HepG2 (cell line): Measurements from ENCODE around the gene KRT1. TPM values are rescaled to one million over a fixed set of nuclear protein-coding genes. Genes with fewer than 3 reads are reported as not detected.

Experiments
- CBFB ChIP-seq: sonication (generic); formaldehyde crosslinking; IDR thresholded peaks from 2 replicates; pipeline ENCODE4 v1.4.0; 2020; ENCODE audit warnings: missing genetic modification reagents
- CEBPB ChIP-seq: IDR thresholded peaks from 2 replicates; pipeline ENCODE4 v1.6.1; 2011; ENCODE audit warnings: low read depth, low read length, improper control_type of control experiment, borderline replicate concordance
- KLF9 ChIP-seq: IDR thresholded peaks from 2 replicates; pipeline ENCODE4 v1.6.1; 2016; ENCODE audit warnings: low read depth
- SATB2 ChIP-seq: sonication (generic); formaldehyde crosslinking; IDR thresholded peaks from 2 replicates; pipeline ENCODE4 v1.5.0; 2020; ENCODE audit warnings: missing genetic modification reagents
- TRAFD1 ChIP-seq: sonication (generic); formaldehyde crosslinking; IDR thresholded peaks from 2 replicates; pipeline ENCODE4 v1.5.1; 2020; ENCODE audit warnings: missing genetic modification reagents, mild to moderate bottlenecking, borderline replicate concordance
- ZBTB1 ChIP-seq: sonication (generic); formaldehyde crosslinking; IDR thresholded peaks from 2 replicates; pipeline ENCODE4 v1.4.0; 2020; ENCODE audit warnings: missing genetic modification reagents, borderline replicate concordance
- ZNF354B ChIP-seq: sonication (generic); formaldehyde crosslinking; IDR thresholded peaks from 2 replicates; pipeline ENCODE4 v1.8.0; 2022; ENCODE audit warnings: mild to moderate bottlenecking, missing genetic modification reagents
- ZNF704 ChIP-seq: sonication (generic); formaldehyde crosslinking; IDR thresholded peaks from 2 replicates; pipeline ENCODE4 v1.8.1; 2023; ENCODE audit warnings: mild to moderate bottlenecking, inconsistent platforms, moderate library complexity, missing genetic modification reagents, borderline replicate concordance
- polyA plus RNA-seq, 8 experiments: library from polyadenylated mRNA; depleted of rRNA in 3 of 8; stranded (reverse) in 7 of 8; unstranded in 1 of 8; fragments of >200 nt; fragmentation: Illumina TruSeq in 4 of 8; extraction: Trizol in 4 of 8; gene quantifications; 2 replicates each; pipeline versions ENCODE4 v1.2.1 to v1.2.3, GENCODE V29; 2011 to 2016; ENCODE audit warnings: low read depth in 4 of 8, missing spikeins in 1 of 8, mixed read lengths in 1 of 8; ENCODE audit not compliant: insufficient read depth in 1 of 8
- total RNA-seq, 5 experiments: library from RNA; depleted of rRNA; stranded (reverse); fragments of >200 nt; fragmentation: Illumina TruSeq; extraction: Trizol; gene quantifications; 2 replicates each; pipeline ENCODE4 v1.2.3, GENCODE V29; 2016; ENCODE audit warnings: low read depth in 1 of 5
- TF ChIP-seq, protein P1 (sequence below): sonication (generic); formaldehyde crosslinking; IDR thresholded peaks from 2 replicates; pipeline ENCODE4 v1.4.0; 2020; ENCODE audit warnings: missing genetic modification reagents
- TF ChIP-seq, protein P2 (sequence below): sonication (generic); formaldehyde crosslinking; IDR thresholded peaks from 2 replicates; pipeline ENCODE4 v1.4.0; 2020; ENCODE audit warnings: missing genetic modification reagents

Gene KRT1
- total and polyA plus RNA-seq, 2 of the 13 experiments (the other 11 are each of a cell fraction or from before 2014, with no cell fraction given), result not detected

DNA sequence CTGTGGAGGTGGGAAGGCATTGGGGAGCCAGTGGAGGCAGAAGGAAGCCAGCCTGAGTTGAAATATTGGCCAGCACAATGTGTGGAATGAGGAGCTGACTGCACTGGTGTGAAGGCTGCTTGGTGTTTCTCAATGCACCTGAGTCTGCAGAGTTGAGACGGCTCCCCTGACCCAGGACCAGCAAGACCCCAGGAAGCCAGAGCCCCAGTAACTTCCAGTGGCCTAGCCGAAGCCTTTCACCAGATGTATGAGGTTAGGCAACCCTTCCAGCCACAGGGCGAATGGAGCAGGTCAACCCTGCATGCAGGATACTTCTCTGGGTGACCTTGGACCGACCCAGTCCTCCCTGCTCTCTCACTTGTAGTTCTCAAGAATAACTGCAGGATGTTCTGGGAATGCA is 48.9 kb downstream of the KRT1 start (continued):
- TF ChIP-seq ZNF354B (CRISPR knock-in tag) (no peak), KLF9 (CRISPR knock-in tag) (no peak), ZBTB1 (CRISPR knock-in tag) (no peak), TRAFD1 (CRISPR knock-in tag) (no peak), SATB2 (CRISPR knock-in tag) (no peak), CEBPB (no peak), CBFB (CRISPR knock-in tag) (no peak), ZNF704 (no peak)
- TF ChIP-seq, protein P1, sequence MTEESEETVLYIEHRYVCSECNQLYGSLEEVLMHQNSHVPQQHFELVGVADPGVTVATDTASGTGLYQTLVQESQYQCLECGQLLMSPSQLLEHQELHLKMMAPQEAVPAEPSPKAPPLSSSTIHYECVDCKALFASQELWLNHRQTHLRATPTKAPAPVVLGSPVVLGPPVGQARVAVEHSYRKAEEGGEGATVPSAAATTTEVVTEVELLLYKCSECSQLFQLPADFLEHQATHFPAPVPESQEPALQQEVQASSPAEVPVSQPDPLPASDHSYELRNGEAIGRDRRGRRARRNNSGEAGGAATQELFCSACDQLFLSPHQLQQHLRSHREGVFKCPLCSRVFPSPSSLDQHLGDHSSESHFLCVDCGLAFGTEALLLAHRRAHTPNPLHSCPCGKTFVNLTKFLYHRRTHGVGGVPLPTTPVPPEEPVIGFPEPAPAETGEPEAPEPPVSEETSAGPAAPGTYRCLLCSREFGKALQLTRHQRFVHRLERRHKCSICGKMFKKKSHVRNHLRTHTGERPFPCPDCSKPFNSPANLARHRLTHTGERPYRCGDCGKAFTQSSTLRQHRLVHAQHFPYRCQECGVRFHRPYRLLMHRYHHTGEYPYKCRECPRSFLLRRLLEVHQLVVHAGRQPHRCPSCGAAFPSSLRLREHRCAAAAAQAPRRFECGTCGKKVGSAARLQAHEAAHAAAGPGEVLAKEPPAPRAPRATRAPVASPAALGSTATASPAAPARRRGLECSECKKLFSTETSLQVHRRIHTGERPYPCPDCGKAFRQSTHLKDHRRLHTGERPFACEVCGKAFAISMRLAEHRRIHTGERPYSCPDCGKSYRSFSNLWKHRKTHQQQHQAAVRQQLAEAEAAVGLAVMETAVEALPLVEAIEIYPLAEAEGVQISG, result no peak
- TF ChIP-seq, protein P2, sequence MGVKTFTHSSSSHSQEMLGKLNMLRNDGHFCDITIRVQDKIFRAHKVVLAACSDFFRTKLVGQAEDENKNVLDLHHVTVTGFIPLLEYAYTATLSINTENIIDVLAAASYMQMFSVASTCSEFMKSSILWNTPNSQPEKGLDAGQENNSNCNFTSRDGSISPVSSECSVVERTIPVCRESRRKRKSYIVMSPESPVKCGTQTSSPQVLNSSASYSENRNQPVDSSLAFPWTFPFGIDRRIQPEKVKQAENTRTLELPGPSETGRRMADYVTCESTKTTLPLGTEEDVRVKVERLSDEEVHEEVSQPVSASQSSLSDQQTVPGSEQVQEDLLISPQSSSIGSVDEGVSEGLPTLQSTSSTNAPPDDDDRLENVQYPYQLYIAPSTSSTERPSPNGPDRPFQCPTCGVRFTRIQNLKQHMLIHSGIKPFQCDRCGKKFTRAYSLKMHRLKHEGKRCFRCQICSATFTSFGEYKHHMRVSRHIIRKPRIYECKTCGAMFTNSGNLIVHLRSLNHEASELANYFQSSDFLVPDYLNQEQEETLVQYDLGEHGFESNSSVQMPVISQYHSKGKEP (CRISPR knock-in tag), result no peak
- TF ChIP-seq, all 625 proteins: peak for 0
